ENCODE data around the gene CHCHD2. TPM values are rescaled to one million over a fixed set of nuclear protein-coding genes. Genes with fewer than 3 reads are reported as not detected.

Gene CHCHD2
- total RNA-seq, 1 experiment from 2014 or later: 510 TPM

DNA sequence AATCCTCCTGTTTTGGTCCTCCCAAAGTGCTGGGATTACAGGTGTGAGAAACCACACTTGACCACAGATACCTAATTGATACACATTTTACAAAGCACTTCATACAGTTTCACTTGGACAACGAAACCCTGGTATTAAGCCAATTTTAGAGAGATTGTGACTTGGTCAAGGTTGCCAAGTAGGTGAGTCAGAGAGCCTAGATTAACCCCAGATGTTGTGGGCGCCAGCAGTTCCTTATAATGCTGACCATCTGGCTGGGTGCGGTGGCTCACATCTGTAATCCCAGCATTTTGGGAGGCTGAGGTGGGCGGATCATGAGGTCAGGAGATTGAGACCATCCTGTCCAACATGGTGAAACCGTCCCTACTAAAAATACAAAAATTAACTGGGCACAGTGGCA, 8.6 kb downstream of the CHCHD2 start:
- intact Hi-C loops (cut with micrococcal nuclease): no loop called here
- peaks cover 23 to 31% of the 10 kb centered on the region in 2 experiments for H3K36me3 ChIP-seq (ENCODE audit: control insufficient read depth in 1 of 2, insufficient read depth in 2 of 2, low read length in 2 of 2)
- CTCF ChIA-PET: no interaction called here
- RAD21 ChIA-PET (ENCODE audit: low non-redundant PET in 1 of 2, low total read pairs in 2 of 2, uncharacterized antibody in 2 of 2, unreplicated experiment in 2 of 2): no interaction called here
- peaks cover 8% of the 10 kb centered on the region; the same call in 1 of the 2 replicates for H3K79me2 ChIP-seq (ENCODE audit: insufficient read depth, low read length)
- DNase-seq (ENCODE audit: low read depth, low spot score) (no peak), ATAC-seq (no peak)
- TF ChIP-seq FOSL1 (IDR thresholded peaks at IDR 0.05; ENCODE audit: low read depth) (no peak), EZH2phosphoT487 (IDR thresholded peaks at IDR 0.05; ENCODE audit: borderline replicate concordance) (no peak), CEBPB (IDR thresholded peaks at IDR 0.05; ENCODE audit: low read depth) (no peak), POLR2A (IDR thresholded peaks at IDR 0.05; ENCODE audit: borderline replicate concordance, extremely low read depth, insufficient read depth, insufficient read length) (no peak), ZNF274 (IDR thresholded peaks at IDR 0.05; ENCODE audit: low read depth, low read length) (no peak), ELF1 (IDR thresholded peaks at IDR 0.05; ENCODE audit: borderline replicate concordance, low read depth) (no peak), SRF (IDR thresholded peaks at IDR 0.05; ENCODE audit: low read depth) (no peak), TCF7L2 (IDR thresholded peaks at IDR 0.05; ENCODE audit: borderline replicate concordance, extremely low read depth, insufficient read depth, insufficient read length) (no peak), SIN3A (IDR thresholded peaks at IDR 0.05; ENCODE audit: low read depth) (no peak), EZH2 (IDR thresholded peaks at IDR 0.05) (no peak), RAD21 (IDR thresholded peaks at IDR 0.05; ENCODE audit: low read depth) (no peak), EGR1 (IDR thresholded peaks at IDR 0.05; ENCODE audit: low read depth) (no peak)
- TF ChIP-seq, protein P1, sequence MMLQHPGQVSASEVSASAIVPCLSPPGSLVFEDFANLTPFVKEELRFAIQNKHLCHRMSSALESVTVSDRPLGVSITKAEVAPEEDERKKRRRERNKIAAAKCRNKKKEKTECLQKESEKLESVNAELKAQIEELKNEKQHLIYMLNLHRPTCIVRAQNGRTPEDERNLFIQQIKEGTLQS (IDR thresholded peaks at IDR 0.05): no peak
- TF ChIP-seq, protein P2, sequence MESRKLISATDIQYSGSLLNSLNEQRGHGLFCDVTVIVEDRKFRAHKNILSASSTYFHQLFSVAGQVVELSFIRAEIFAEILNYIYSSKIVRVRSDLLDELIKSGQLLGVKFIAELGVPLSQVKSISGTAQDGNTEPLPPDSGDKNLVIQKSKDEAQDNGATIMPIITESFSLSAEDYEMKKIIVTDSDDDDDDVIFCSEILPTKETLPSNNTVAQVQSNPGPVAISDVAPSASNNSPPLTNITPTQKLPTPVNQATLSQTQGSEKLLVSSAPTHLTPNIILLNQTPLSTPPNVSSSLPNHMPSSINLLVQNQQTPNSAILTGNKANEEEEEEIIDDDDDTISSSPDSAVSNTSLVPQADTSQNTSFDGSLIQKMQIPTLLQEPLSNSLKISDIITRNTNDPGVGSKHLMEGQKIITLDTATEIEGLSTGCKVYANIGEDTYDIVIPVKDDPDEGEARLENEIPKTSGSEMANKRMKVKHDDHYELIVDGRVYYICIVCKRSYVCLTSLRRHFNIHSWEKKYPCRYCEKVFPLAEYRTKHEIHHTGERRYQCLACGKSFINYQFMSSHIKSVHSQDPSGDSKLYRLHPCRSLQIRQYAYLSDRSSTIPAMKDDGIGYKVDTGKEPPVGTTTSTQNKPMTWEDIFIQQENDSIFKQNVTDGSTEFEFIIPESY (IDR thresholded peaks at IDR 0.05; ENCODE audit: extremely low read depth, insufficient replicate concordance, low read length): no peak
- no peaks in the 10 kb centered on the region for H4K20me1 ChIP-seq (ENCODE audit: insufficient read depth)
- no peak overlapping the region for H3K4me3 ChIP-seq (replicated peaks in 1 of 2; ENCODE audit: low read depth in 1 of 2, low read length in 2 of 2)
- H2AFZ ChIP-seq (ENCODE audit: low read depth, low read length, poor library complexity, severe bottlenecking): no peak overlapping the region
- peaks cover under 1 to 5% of the 10 kb centered on the region in 2 experiments; a peak in 3 of 4 replicates for H3K4me1 ChIP-seq (ENCODE audit: control insufficient read depth in 1 of 2, insufficient read depth in 2 of 2, low read length in 2 of 2)
- no peak overlapping the region for H3K9ac ChIP-seq (ENCODE audit: low read length)
- no peak overlapping the region for H3K4me2 ChIP-seq (ENCODE audit: low read length)
- no peaks in the 10 kb centered on the region for H3K9me2 ChIP-seq (ENCODE audit: insufficient read depth)
- POLR2A ChIA-PET: no interaction called here
- no peaks in the 10 kb centered on the region for H3K9me3 ChIP-seq (ENCODE audit: control insufficient read depth in 1 of 2, insufficient read depth in 1 of 2, low read depth in 1 of 2, low read length in 2 of 2)
- no peaks in the 10 kb centered on the region for H3K27me3 ChIP-seq (ENCODE audit: insufficient read depth, low read length)
- H3K27ac ChIP-seq (ENCODE audit: low read depth, low read length): no peak overlapping the region
- no TSS peak for BruUV-seq (replicated peaks)

All from HCT116 (cell line).